IMR-90 (cell line): ENCODE measurements around the gene NEK8. TPM values are rescaled to one million over a fixed set of nuclear protein-coding genes. Genes with fewer than 3 reads are reported as not detected.
A peak's percentile ranks its signal among the peaks of the same experiment; 100 is the strongest.

Experiments used
- ATAC-seq: fragments of 200-7000 bp; cut with Tn5 transposase; 2 replicates; pipeline ENCODE4 v1.9.1; 2020; ENCODE audit warnings: low read depth, mild to moderate bottlenecking, moderate library complexity
- BruUV-seq: library from RNA; stranded (reverse); fragments of 400-500 nt; replicated peaks from 2 replicates; lab custom pipeline; 2021; lab: Mats Ljungman, UMichigan
- CTCF ChIA-PET: fragments of 300-600 bp; formaldehyde crosslinking; extraction: SDS; loops from one replicate; lab custom pipeline; 2021; ENCODE audit warnings: antibody characterized with exemption; lab: Yijun Ruan, JAX
- POLR2A ChIA-PET: fragments of 300-600 bp; sonication (Branson Sonifier 250); formaldehyde crosslinking; loops from one replicate; lab custom pipeline; 2022; ENCODE audit warnings: antibody characterized with exemption; ENCODE audit not compliant: unreplicated experiment; lab: Charles Lee
- DNase-seq: peaks from one replicate; pipeline ENCODE4 v3.0.0; 2013
- H2AFZ ChIP-seq: replicated peaks from 2 replicates; pipeline ENCODE3; 2013; ENCODE audit warnings: low read length, mild to moderate bottlenecking; ENCODE audit not compliant: poor library complexity
- H2AK5ac ChIP-seq: 2 replicates; pipeline ENCODE4 v1.6.1; 2013; ENCODE audit warnings: low read depth, low read length, inconsistent platforms
- H2AK9ac ChIP-seq: replicated peaks from 2 replicates; pipeline ENCODE3; 2013; ENCODE audit warnings: mild to moderate bottlenecking, low read depth, low read length, moderate library complexity; ENCODE audit not compliant: poor library complexity
- H2BK120ac ChIP-seq: 2 replicates; pipeline ENCODE4 v1.6.1; 2013; ENCODE audit warnings: low read depth, low read length, inconsistent platforms
- H2BK15ac ChIP-seq: 3 replicates; pipeline ENCODE4 v1.6.1; 2013; ENCODE audit warnings: low read depth, low read length, inconsistent platforms
- H2BK20ac ChIP-seq: 2 replicates; pipeline ENCODE4 v1.6.1; 2013; ENCODE audit warnings: low read depth, mild to moderate bottlenecking, inconsistent platforms, low read length, moderate library complexity
- H2BK5ac ChIP-seq: 2 replicates; pipeline ENCODE4 v1.6.1; 2013; ENCODE audit warnings: mild to moderate bottlenecking, low read depth, low read length, inconsistent platforms; ENCODE audit not compliant: poor library complexity, severe bottlenecking
- H3K14ac ChIP-seq: replicated peaks from 2 replicates; pipeline ENCODE4 v1.6.1; 2013; ENCODE audit warnings: low read depth, low read length, inconsistent platforms
- H3K18ac ChIP-seq: 2 replicates; pipeline ENCODE4 v1.6.1; 2013; ENCODE audit warnings: low read depth, low read length, control low read depth
- H3K23ac ChIP-seq: 2 replicates; pipeline ENCODE4 v1.6.1; 2013; ENCODE audit warnings: low read depth, low read length, inconsistent platforms
- H3K27ac ChIP-seq: 2 replicates; pipeline ENCODE4 v1.5.1; 2013; ENCODE audit warnings: mild to moderate bottlenecking, control low read depth, low read length; ENCODE audit not compliant: insufficient read depth
- H3K27me3 ChIP-seq: 2 replicates; pipeline ENCODE4 v1.6.1; 2013; ENCODE audit warnings: low read length; ENCODE audit not compliant: control insufficient read depth, insufficient read depth
- H3K36me3 ChIP-seq: 2 replicates; pipeline ENCODE4 v1.6.1; 2013; ENCODE audit warnings: low read length, mixed read lengths; ENCODE audit not compliant: control insufficient read depth, insufficient read depth
- H3K4ac ChIP-seq: 2 replicates; pipeline ENCODE4 v1.6.1; 2013; ENCODE audit warnings: low read depth, low read length, inconsistent platforms
- H3K4me1 ChIP-seq: 2 replicates; pipeline ENCODE4 v1.6.1; 2013; ENCODE audit warnings: low read length, mixed read lengths; ENCODE audit not compliant: control insufficient read depth, insufficient read depth
- H3K4me2 ChIP-seq: 2 replicates; pipeline ENCODE4 v1.6.1; 2013; ENCODE audit warnings: low read depth, mild to moderate bottlenecking, control low read depth, low read length, moderate library complexity
- H3K4me3 ChIP-seq: 2 replicates; pipeline ENCODE4 v1.5.1; 2013; ENCODE audit warnings: low read depth, mild to moderate bottlenecking, control low read depth, low read length, moderate library complexity; ENCODE audit not compliant: insufficient read depth
- H3K56ac ChIP-seq: 2 replicates; pipeline ENCODE4 v1.6.1; 2013; ENCODE audit warnings: low read length, inconsistent platforms; ENCODE audit not compliant: insufficient read depth; ENCODE audit errors: extremely low read depth
- H3K79me1 ChIP-seq, 2 experiments: 2 replicates each; pipeline ENCODE4 v1.6.1; 2013; ENCODE audit warnings: low read length in 2 of 2, inconsistent platforms in 1 of 2, low read depth in 1 of 2
- H3K9ac ChIP-seq: 2 replicates; pipeline ENCODE4 v1.6.1; 2013; ENCODE audit warnings: low read depth, low read length, control low read depth
- H3K9me1 ChIP-seq: 2 replicates; pipeline ENCODE4 v1.6.1; 2013; ENCODE audit warnings: low read length, inconsistent platforms; ENCODE audit not compliant: insufficient read depth
- H3K9me3 ChIP-seq: 2 replicates; pipeline ENCODE4 v1.6.1; 2013; ENCODE audit warnings: low read length; ENCODE audit not compliant: control insufficient read depth, insufficient read depth
- H4K20me1 ChIP-seq: 2 replicates; pipeline ENCODE4 v1.6.1; 2013; ENCODE audit warnings: low read length, inconsistent platforms; ENCODE audit not compliant: insufficient read depth
- H4K5ac ChIP-seq: 2 replicates; pipeline ENCODE4 v1.6.1; 2013; ENCODE audit warnings: mild to moderate bottlenecking, low read depth, low read length, control low read depth
- H4K8ac ChIP-seq, 2 experiments: 2 replicates each; pipeline ENCODE4 v1.6.1; 2013; ENCODE audit warnings: low read depth in 2 of 2, low read length in 2 of 2, control low read depth in 1 of 2, inconsistent platforms in 1 of 2
- H4K91ac ChIP-seq: 2 replicates; pipeline ENCODE4 v1.6.1; 2013; ENCODE audit warnings: low read depth, low read length, inconsistent platforms; ENCODE audit not compliant: insufficient read depth
- FOS ChIP-seq: fragments of 150-350 bp; IDR thresholded peaks from 2 replicates; pipeline ENCODE4 v1.6.1; 2016; ENCODE audit warnings: low read depth, low read length
- MAFK ChIP-seq: IDR thresholded peaks from 2 replicates; pipeline ENCODE4 v1.6.1; 2012; ENCODE audit warnings: low read depth, low read length, improper control_type of control experiment
- WGBS, 2 experiments: methylation state at CpG; one replicate each; pipeline versions ENCODE4 v1.1.5 to v1.1.7; 2013; ENCODE audit warnings: missing lambda C conversion rate in 2 of 2; ENCODE audit not compliant: insufficient read length in 1 of 2; ENCODE audit errors: extremely low coverage in 2 of 2; 5-methylcytosine and 5-hydroxymethylcytosine counted together
- dilution Hi-C: fragments of 300-500 bp; cut with HindIII; formaldehyde crosslinking; loops from one replicate; pipeline ENCODE4 v1.14.3; 2018; ENCODE audit warnings: low sequenced_read_pairs; ENCODE audit not compliant: unreplicated experiment
- in situ Hi-C: fragments of 300-500 bp; cut with MboI; formaldehyde crosslinking; loops from 3 replicates; pipeline ENCODE4 v1.14.3; 2019; ENCODE audit warnings: low sequenced_read_pairs, inconsistent platforms, mixed read lengths
- intact Hi-C: fragments of 100-400 bp; cut with micrococcal nuclease; formaldehyde crosslinking; loops from 2 replicates; pipeline ENCODE4 v1.10.0; 2022
- polyA plus RNA-seq, 3 experiments: library from polyadenylated mRNA; depleted of rRNA; stranded (reverse); fragments of >200 nt; gene quantifications; 2 replicates each; pipeline ENCODE4 v1.2.3, GENCODE V29; 2012; ENCODE audit warnings: low replicate concordance in 1 of 3
- total RNA-seq: library from RNA; depleted of rRNA; stranded (reverse); fragments of >200 nt; gene quantifications from 2 replicates; pipeline ENCODE4 v1.2.3, GENCODE V29; 2012

NEK8 gene
- total and polyA plus RNA-seq, 2 of the 4 experiments (the other 2 are of a cell fraction) = 4.6 to 5.2 TPM

DNA sequence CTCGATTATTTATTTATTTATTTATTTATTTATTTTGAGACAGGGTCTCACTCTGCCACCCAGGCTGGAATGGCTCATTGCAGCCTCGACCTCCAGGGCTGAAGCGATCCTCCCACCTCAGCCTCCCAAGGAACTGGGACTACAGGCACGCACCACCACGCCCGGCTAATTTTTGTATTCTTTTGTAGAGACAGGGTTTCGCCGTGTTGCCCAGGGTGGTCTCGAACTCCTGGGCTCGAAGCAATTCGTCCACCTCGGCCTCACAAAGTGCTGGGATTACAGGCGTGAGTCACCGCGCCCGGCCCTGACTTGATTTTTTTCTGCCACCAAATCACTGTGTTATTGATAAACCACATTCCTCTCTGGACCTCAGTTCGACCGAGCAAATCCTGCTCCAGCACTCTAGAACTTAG, 9.6 kb upstream of the NEK8 start:
- POLR2A ChIA-PET = interaction anchor here (0.6 to 1.5 kb wide), 4 partner anchors 8 to 233 kb away, joined by 3 to 6 read pairs (median 3); no protein-coding TSS in a partner anchor
- TF ChIP-seq FOS (peak; percentile 31; the same call in 1 of the 2 replicates), MAFK (no peak)
- dilution Hi-C loops (no loop called here), in situ Hi-C loops (no loop called here), intact Hi-C loops (no loop called here)
- Histone ChIP-seq H2BK20ac (peak overlapping the region; percentile 91), H2BK15ac (peak overlapping the region; percentile 99), H3K56ac (peak overlapping the region; percentile 96), H3K23ac (peak overlapping the region; percentile 95), H3K9ac (peak overlapping the region; percentile 74), H3K27me3 (no peaks in the 10 kb centered on the region), H4K5ac (peak overlapping the region; percentile 97), H3K4me1 (peaks cover 13% of the 10 kb centered on the region), H3K27ac (peak overlapping the region; percentile 98), H3K36me3 (peaks cover 45% of the 10 kb centered on the region), H4K8ac (peak overlapping the region; percentile 92 to 94), H3K4ac (peak overlapping the region; percentile 99), H3K4me3 (peak overlapping the region; percentile 22), H3K18ac (peak overlapping the region; percentile 98), H3K79me1 (peaks cover 13 to 62% of the 10 kb centered on the region in 2 experiments; a peak in 3 of 4 replicates), H4K91ac (peak overlapping the region; percentile 96), H3K9me1 (peaks cover 15% of the 10 kb centered on the region; the same call in 1 of the 2 replicates), H2BK120ac (peak overlapping the region; percentile 96), H4K20me1 (peaks cover 52% of the 10 kb centered on the region), H2BK5ac (peak overlapping the region; percentile 99), H2AK9ac (peak overlapping the region; percentile 97), H3K9me3 (no peaks in the 10 kb centered on the region), H3K14ac (peak overlapping the region; percentile 89), H2AK5ac (peak overlapping the region; percentile 100), H3K4me2 (peak overlapping the region; percentile 92), H2AFZ (peak overlapping the region; percentile 87)
- BruUV-seq = no TSS peak
- CTCF ChIA-PET = interaction anchor here (0.9 to 1.0 kb wide), 2 partner anchors 26 to 51 kb away, joined by 3 to 4 read pairs; no protein-coding TSS in a partner anchor
- DNase-seq (no peak), ATAC-seq (no peak)
- WGBS, 2 experiments = 22% methylated on average over 12 of the region's 18 CpGs; no CpG with 5 or more reads in 1 of the 2 experiments
